Activated CD8-positive, alpha-beta T cell treated with anti-CD3 and anti-CD28 coated beads for 36 hours (primary cell): ENCODE data around the gene SGK1. TPM values are rescaled to one million over a fixed set of nuclear protein-coding genes. Genes with fewer than 3 reads are reported as not detected.

Source experiments
- ATAC-seq: fragments of 200-7000 bp; cut with Tn5 transposase; one replicate; pipeline ENCODE4 v1.10.0; 2021; ENCODE audit warnings: mild to moderate bottlenecking, moderate library complexity
- CTCF ChIA-PET: fragments of 350-600 bp; sonication (Branson Sonifier 250); formaldehyde crosslinking; loops from one replicate; lab custom pipeline; 2021; ENCODE audit warnings: antibody characterized with exemption; lab: Charles Lee
- POLR2A ChIA-PET: fragments of 350-600 bp; sonication (Branson Sonifier 250); formaldehyde crosslinking; loops from one replicate; lab custom pipeline; 2021; ENCODE audit warnings: antibody characterized with exemption; lab: Charles Lee
- DNase-seq: peaks from one replicate; pipeline ENCODE4 v3.0.0-alpha.2; 2020
- H3K27ac Mint-ChIP-seq: one replicate; pipeline ENCODE4 v1.8.0; 2021; ENCODE audit warnings: mild to moderate bottlenecking, mixed read lengths
- H3K27me3 Mint-ChIP-seq: one replicate; pipeline ENCODE4 v1.8.0; 2021; ENCODE audit warnings: mixed read lengths
- H3K36me3 Mint-ChIP-seq: one replicate; pipeline ENCODE4 v1.8.0; 2021; ENCODE audit warnings: low read depth, mixed read lengths
- H3K4me1 Mint-ChIP-seq: one replicate; pipeline ENCODE4 v1.8.0; 2021; ENCODE audit warnings: low read depth, mixed read lengths
- H3K4me3 Mint-ChIP-seq: one replicate; pipeline ENCODE4 v1.8.0; 2021; ENCODE audit warnings: mild to moderate bottlenecking, moderate library complexity, mixed read lengths
- H3K9me3 Mint-ChIP-seq: one replicate; pipeline ENCODE4 v1.8.0; 2021; ENCODE audit warnings: mixed read lengths
- intact Hi-C: fragments of 100-400 bp; cut with micrococcal nuclease; formaldehyde crosslinking; loops from one replicate; pipeline ENCODE4 v1.10.0; 2022
- total RNA-seq, 2 experiments: library from RNA; stranded (reverse); gene quantifications; one replicate each; pipeline ENCODE4 v1.2.3, GENCODE V29; 2021
- TF ChIP-seq, protein P1 (sequence below): fragments of 200-600 bp; IDR thresholded peaks from one replicate; pipeline ENCODE4 v1.8.0; 2022; ENCODE audit warnings: antibody characterized with exemption, mild to moderate bottlenecking

SGK1 gene
- total RNA-seq, 2 experiments from 2014 or later = 46.4 to 53.4 TPM

- TF ChIP-seq, protein P1, sequence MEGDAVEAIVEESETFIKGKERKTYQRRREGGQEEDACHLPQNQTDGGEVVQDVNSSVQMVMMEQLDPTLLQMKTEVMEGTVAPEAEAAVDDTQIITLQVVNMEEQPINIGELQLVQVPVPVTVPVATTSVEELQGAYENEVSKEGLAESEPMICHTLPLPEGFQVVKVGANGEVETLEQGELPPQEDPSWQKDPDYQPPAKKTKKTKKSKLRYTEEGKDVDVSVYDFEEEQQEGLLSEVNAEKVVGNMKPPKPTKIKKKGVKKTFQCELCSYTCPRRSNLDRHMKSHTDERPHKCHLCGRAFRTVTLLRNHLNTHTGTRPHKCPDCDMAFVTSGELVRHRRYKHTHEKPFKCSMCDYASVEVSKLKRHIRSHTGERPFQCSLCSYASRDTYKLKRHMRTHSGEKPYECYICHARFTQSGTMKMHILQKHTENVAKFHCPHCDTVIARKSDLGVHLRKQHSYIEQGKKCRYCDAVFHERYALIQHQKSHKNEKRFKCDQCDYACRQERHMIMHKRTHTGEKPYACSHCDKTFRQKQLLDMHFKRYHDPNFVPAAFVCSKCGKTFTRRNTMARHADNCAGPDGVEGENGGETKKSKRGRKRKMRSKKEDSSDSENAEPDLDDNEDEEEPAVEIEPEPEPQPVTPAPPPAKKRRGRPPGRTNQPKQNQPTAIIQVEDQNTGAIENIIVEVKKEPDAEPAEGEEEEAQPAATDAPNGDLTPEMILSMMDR = no peak
- no peak overlapping the region for H3K4me3 Mint-ChIP-seq
- CTCF ChIA-PET = no interaction called here
- H3K9me3 Mint-ChIP-seq = no peaks in the 10 kb centered on the region
- no peaks in the 10 kb centered on the region for H3K27me3 Mint-ChIP-seq
- no peaks in the 10 kb centered on the region for H3K36me3 Mint-ChIP-seq
- H3K27ac Mint-ChIP-seq = no peak overlapping the region
- ATAC-seq = no peak
- H3K4me1 Mint-ChIP-seq = peaks cover 23% of the 10 kb centered on the region
- DNase-seq = no peak
- intact Hi-C loops = no loop called here
- POLR2A ChIA-PET = no interaction called here
Measured at GRCh38 chr6:134291156-134291555, 26.8 kb downstream of the SGK1 start.

- peak overlapping the region; percentile 90 for H3K27ac Mint-ChIP-seq
- H3K4me1 Mint-ChIP-seq = peaks cover 26% of the 10 kb centered on the region
- TF ChIP-seq, protein P1 = no peak
- peak overlapping the region; percentile 44 for H3K4me3 Mint-ChIP-seq
- H3K9me3 Mint-ChIP-seq = peaks cover 2% of the 10 kb centered on the region
- ChIA-PET POLR2A (interaction anchor here (0.8 to 1.2 kb wide), 3 partner anchors 10 to 42 kb away, joined by 3 read pairs; no protein-coding TSS in a partner anchor), CTCF (no interaction called here)
- peaks cover 2% of the 10 kb centered on the region for H3K36me3 Mint-ChIP-seq
- no peak for ATAC-seq
- DNase-seq = no peak
- intact Hi-C loops = loop anchor here (2.0 kb wide), 2 partner anchors 52 to 114 kb away; no protein-coding TSS in a partner anchor
- H3K27me3 Mint-ChIP-seq = no peaks in the 10 kb centered on the region
Measured at GRCh38 chr6:134289204-134289575, 28.7 kb downstream of the SGK1 start.

DNA sequence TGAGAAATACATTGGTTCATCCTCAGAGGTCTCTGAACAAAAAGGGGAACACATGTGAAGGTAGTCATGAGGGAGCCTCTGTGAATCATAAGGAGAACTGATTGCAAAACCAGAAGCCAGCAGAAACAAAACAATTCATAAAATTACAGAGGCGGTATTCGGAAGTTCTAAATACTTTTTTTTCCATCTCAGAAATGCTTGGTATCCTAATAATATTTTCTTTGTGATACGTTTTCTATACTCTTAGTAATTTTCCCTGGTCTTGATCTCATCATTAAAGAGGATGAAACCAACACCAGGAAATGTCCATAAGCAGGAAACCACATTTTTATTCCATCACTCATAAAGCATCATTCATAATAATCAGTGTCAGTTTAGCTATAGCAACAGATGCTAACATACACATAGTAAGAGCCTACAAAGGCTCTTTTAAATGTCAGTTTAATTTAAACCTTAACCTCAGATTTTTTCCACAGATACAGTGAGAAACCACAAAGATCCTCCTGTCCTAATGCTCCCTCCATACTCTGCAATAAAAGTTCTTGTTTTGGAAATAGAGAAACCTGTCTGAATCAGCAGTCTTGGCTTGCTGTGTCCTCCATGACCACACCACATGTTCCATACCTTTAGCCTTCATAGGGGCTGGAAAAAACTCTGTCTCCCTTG lies 29.2 kb downstream of the SGK1 start:
- Mint-ChIP-seq H3K27ac (peak overlapping the region; percentile 90), H3K27me3 (no peaks in the 10 kb centered on the region), H3K4me3 (peak overlapping the region; percentile 47), H3K9me3 (peaks cover 2% of the 10 kb centered on the region), H3K4me1 (peaks cover 26% of the 10 kb centered on the region), H3K36me3 (peaks cover 2% of the 10 kb centered on the region)
- intact Hi-C loops = loop anchor here (1.0 to 2.0 kb wide), 3 partner anchors 41 to 114 kb away; no protein-coding TSS in a partner anchor
- peak; percentile 81 for ATAC-seq
- peak; percentile 31 for DNase-seq
- TF ChIP-seq, protein P1 = no peak
- POLR2A ChIA-PET = interaction anchor here (1.2 to 2.4 kb wide), 3 partner anchors 40 to 65 kb away, joined by 3 to 9 read pairs (median 4); no protein-coding TSS in a partner anchor
- CTCF ChIA-PET = interaction anchor here (0.9 to 1.0 kb wide), 2 partner anchors 51 to 61 kb away, joined by 3 to 4 read pairs; no protein-coding TSS in a partner anchor

GRCh38 chr6:134287859-134288537 lies 29.9 kb downstream of the SGK1 start:
- H3K27me3 Mint-ChIP-seq = no peaks in the 10 kb centered on the region
- peak overlapping the region; percentile 90 for H3K27ac Mint-ChIP-seq
- peaks cover 2% of the 10 kb centered on the region for H3K36me3 Mint-ChIP-seq
- intact Hi-C loops = loop anchor here (1.0 to 2.0 kb wide), 3 partner anchors 41 to 113 kb away; no protein-coding TSS in a partner anchor
- H3K4me1 Mint-ChIP-seq = peaks cover 26% of the 10 kb centered on the region
- DNase-seq (no peak), ATAC-seq (peak; percentile 3)
- TF ChIP-seq, protein P1 = no peak
- H3K9me3 Mint-ChIP-seq = peaks cover 2% of the 10 kb centered on the region
- POLR2A ChIA-PET = interaction anchor here (1.2 to 2.4 kb wide), 3 partner anchors 39 to 65 kb away, joined by 3 to 9 read pairs (median 4); no protein-coding TSS in a partner anchor
- CTCF ChIA-PET = interaction anchor here (0.9 to 1.0 kb wide), 3 partner anchors 40 to 61 kb away, joined by 3 to 4 read pairs (median 3); no protein-coding TSS in a partner anchor
- H3K4me3 Mint-ChIP-seq = peak overlapping the region; percentile 47
